PC-9 (cell line): ENCODE results near the gene NRIP1.

Source experiments
- EZH2 ChIP-seq: fragments of 200-600 bp; sonication (generic); IDR thresholded peaks from 2 replicates; pipeline ENCODE4 v1.8.0; 2017; ENCODE audit warnings: antibody characterized with exemption, low read depth
- TF ChIP-seq, protein P1 (sequence below): fragments of 200-600 bp; sonication (generic); conservative IDR thresholded peaks from 2 replicates; pipeline ENCODE4 v1.6.1; 2017; ENCODE audit warnings: mixed run types, antibody characterized with exemption, mild to moderate bottlenecking, moderate library complexity

DNA sequence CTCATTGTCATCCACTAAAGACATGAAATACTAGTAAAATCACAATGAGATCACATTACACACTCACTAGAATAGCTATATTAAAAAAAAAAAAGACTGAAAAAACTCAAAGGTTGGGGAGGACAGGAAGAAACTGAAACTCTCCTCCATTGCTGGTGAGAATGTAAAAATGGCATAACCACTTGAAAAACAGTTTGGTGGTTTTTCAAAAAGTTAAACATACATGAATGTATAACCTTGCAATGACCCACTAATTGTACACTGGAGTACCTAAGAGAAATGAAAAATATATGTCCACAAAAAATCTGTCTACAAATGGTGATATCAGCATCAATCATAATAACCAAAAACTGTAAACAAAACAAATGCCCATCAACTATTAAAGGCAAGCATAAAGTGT lies 44.0 kb downstream of the NRIP1 start:
- TF ChIP-seq, protein P1, sequence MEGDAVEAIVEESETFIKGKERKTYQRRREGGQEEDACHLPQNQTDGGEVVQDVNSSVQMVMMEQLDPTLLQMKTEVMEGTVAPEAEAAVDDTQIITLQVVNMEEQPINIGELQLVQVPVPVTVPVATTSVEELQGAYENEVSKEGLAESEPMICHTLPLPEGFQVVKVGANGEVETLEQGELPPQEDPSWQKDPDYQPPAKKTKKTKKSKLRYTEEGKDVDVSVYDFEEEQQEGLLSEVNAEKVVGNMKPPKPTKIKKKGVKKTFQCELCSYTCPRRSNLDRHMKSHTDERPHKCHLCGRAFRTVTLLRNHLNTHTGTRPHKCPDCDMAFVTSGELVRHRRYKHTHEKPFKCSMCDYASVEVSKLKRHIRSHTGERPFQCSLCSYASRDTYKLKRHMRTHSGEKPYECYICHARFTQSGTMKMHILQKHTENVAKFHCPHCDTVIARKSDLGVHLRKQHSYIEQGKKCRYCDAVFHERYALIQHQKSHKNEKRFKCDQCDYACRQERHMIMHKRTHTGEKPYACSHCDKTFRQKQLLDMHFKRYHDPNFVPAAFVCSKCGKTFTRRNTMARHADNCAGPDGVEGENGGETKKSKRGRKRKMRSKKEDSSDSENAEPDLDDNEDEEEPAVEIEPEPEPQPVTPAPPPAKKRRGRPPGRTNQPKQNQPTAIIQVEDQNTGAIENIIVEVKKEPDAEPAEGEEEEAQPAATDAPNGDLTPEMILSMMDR, result no peak
- no peak for TF ChIP-seq EZH2
